SK-N-SH treated with all-trans-retinoic acid at 6 μM for 48 hours (cell line): ENCODE results near the gene TRPM7.

Experiments
- ATAC-seq: fragments of 200-7000 bp; cut with Tn5 transposase; 3 replicates; pipeline ENCODE4 v1.9.1; 2020; ENCODE audit warnings: mild to moderate bottlenecking, moderate library complexity
- BACH2 ChIP-seq: fragments of 250-450 bp; sonication (Bioruptor Pico); IDR thresholded peaks from 2 replicates; pipeline ENCODE4 v1.9.0; 2021; ENCODE audit warnings: mild to moderate bottlenecking, borderline replicate concordance
- CREB5 ChIP-seq: fragments of 250-450 bp; sonication (Bioruptor Pico); IDR thresholded peaks from 2 replicates; pipeline ENCODE4 v1.5.1; 2020; ENCODE audit warnings: low read depth, mild to moderate bottlenecking, moderate library complexity
- CSDC2 ChIP-seq: fragments of 250-450 bp; sonication (Bioruptor Pico); IDR thresholded peaks from 2 replicates; pipeline ENCODE4 v1.5.0; 2020; ENCODE audit warnings: mild to moderate bottlenecking, moderate library complexity
- ESRRG ChIP-seq: fragments of 250-450 bp; sonication (Bioruptor Pico); IDR thresholded peaks from 2 replicates; pipeline ENCODE4 v1.6.1; 2021; ENCODE audit warnings: mild to moderate bottlenecking
- GLIS3 ChIP-seq: fragments of 250-450 bp; sonication (Bioruptor Pico); IDR thresholded peaks from 2 replicates; pipeline ENCODE4 v1.5.0; 2020; ENCODE audit warnings: mild to moderate bottlenecking, moderate library complexity
- ISL1 ChIP-seq: fragments of 250-450 bp; sonication (Bioruptor Pico); IDR thresholded peaks from 2 replicates; pipeline ENCODE4 v2.1.2; 2022; ENCODE audit warnings: mild to moderate bottlenecking, moderate library complexity
- OSR1 ChIP-seq: fragments of 250-450 bp; sonication (Bioruptor Pico); IDR thresholded peaks from 2 replicates; pipeline ENCODE4 v1.8.0; 2022; ENCODE audit warnings: moderate library complexity, mild to moderate bottlenecking, inconsistent platforms
- PATZ1 ChIP-seq: fragments of 250-450 bp; sonication (Bioruptor Pico); IDR thresholded peaks from 2 replicates; pipeline ENCODE4 v1.8.0; 2020; ENCODE audit warnings: mild to moderate bottlenecking, moderate library complexity, borderline replicate concordance
- POU6F1 ChIP-seq: fragments of 250-450 bp; sonication (Bioruptor Pico); IDR thresholded peaks from 2 replicates; pipeline ENCODE4 v1.8.0; 2021; ENCODE audit warnings: low read depth, mild to moderate bottlenecking, moderate library complexity, borderline replicate concordance
- PPARA ChIP-seq: fragments of 250-450 bp; sonication (Bioruptor Pico); IDR thresholded peaks from 2 replicates; pipeline ENCODE4 v1.5.0; 2020; ENCODE audit warnings: mild to moderate bottlenecking, borderline replicate concordance
- RARB ChIP-seq: fragments of 250-450 bp; sonication (Bioruptor Pico); IDR thresholded peaks from 2 replicates; pipeline ENCODE4 v1.8.0; 2021; ENCODE audit warnings: mild to moderate bottlenecking, moderate library complexity
- SNAI2 ChIP-seq: fragments of 250-450 bp; sonication (Bioruptor Pico); IDR thresholded peaks from 2 replicates; pipeline ENCODE4 v1.5.0; 2020; ENCODE audit warnings: mild to moderate bottlenecking, moderate library complexity
- TCF4 ChIP-seq: fragments of 250-450 bp; sonication (Bioruptor Pico); IDR thresholded peaks from 2 replicates; pipeline ENCODE4 v1.8.0; 2021; ENCODE audit warnings: mild to moderate bottlenecking, moderate library complexity, borderline replicate concordance
- TOX ChIP-seq: fragments of 250-450 bp; sonication (Bioruptor Pico); IDR thresholded peaks from 2 replicates; pipeline ENCODE4 v1.8.0; 2021; ENCODE audit warnings: mild to moderate bottlenecking, moderate library complexity, borderline replicate concordance
- TSHZ2 ChIP-seq: fragments of 250-450 bp; sonication (Bioruptor Pico); IDR thresholded peaks from 2 replicates; pipeline ENCODE4 v1.5.0; 2020; ENCODE audit warnings: mild to moderate bottlenecking, moderate library complexity
- ZC3H10 ChIP-seq: fragments of 250-450 bp; sonication (Bioruptor Pico); IDR thresholded peaks from 2 replicates; pipeline ENCODE4 v1.5.1; 2021; ENCODE audit warnings: mild to moderate bottlenecking, moderate library complexity
- ZFP3 ChIP-seq: fragments of 250-450 bp; sonication (Bioruptor Pico); IDR thresholded peaks from 2 replicates; pipeline ENCODE4 v1.5.0; 2020; ENCODE audit warnings: mild to moderate bottlenecking, moderate library complexity
- ZFP30 ChIP-seq: fragments of 450-650 bp; formaldehyde crosslinking; IDR thresholded peaks from 2 replicates; pipeline ENCODE4 v1.5.0; 2022; ENCODE audit warnings: mild to moderate bottlenecking, moderate library complexity
- ZNF565 ChIP-seq: fragments of 450-650 bp; formaldehyde crosslinking; conservative IDR thresholded peaks from 2 replicates; pipeline ENCODE4 v1.5.0; 2020; ENCODE audit warnings: low read depth, mild to moderate bottlenecking, moderate library complexity
- ZNF70 ChIP-seq: fragments of 450-650 bp; formaldehyde crosslinking; IDR thresholded peaks from 2 replicates; pipeline ENCODE4 v1.5.0; 2020; ENCODE audit warnings: mild to moderate bottlenecking, moderate library complexity
- ZNF8 ChIP-seq: fragments of 450-650 bp; formaldehyde crosslinking; IDR thresholded peaks from 2 replicates; pipeline ENCODE4 v1.5.0; 2020; ENCODE audit warnings: mild to moderate bottlenecking, moderate library complexity

TRPM7 gene

GRCh38 chr15:50544368-50544767 is 142.2 kb downstream of the TRPM7 start (continued):
- no peak for TF ChIP-seq PATZ1 (CRISPR knock-in tag)
- TF ChIP-seq, all 23 proteins: peak for 0

GRCh38 chr15:50543556-50543955 is 143.0 kb downstream of the TRPM7 start:
- no peak for ATAC-seq
- no peak for TF ChIP-seq ZFP30 (CRISPR knock-in tag)
- no peak for TF ChIP-seq ZNF8 (CRISPR knock-in tag)
- no peak for TF ChIP-seq PATZ1 (CRISPR knock-in tag)
- no peak for TF ChIP-seq TSHZ2
- TF ChIP-seq GLIS3 (CRISPR knock-in tag) = no peak
- no peak for TF ChIP-seq ESRRG (CRISPR knock-in tag)
- no peak for TF ChIP-seq CREB5 (CRISPR knock-in tag)
- TF ChIP-seq ISL1 (CRISPR knock-in tag) = no peak
- TF ChIP-seq ZC3H10 (CRISPR knock-in tag) = no peak
- no peak for TF ChIP-seq CSDC2 (CRISPR knock-in tag)
- no peak for TF ChIP-seq RARB (CRISPR knock-in tag)
- no peak for TF ChIP-seq POU6F1 (CRISPR knock-in tag)
- TF ChIP-seq OSR1 = no peak
- no peak for TF ChIP-seq TCF4 (CRISPR knock-in tag)
- TF ChIP-seq ZNF565 (CRISPR knock-in tag) = no peak
- no peak for TF ChIP-seq BACH2 (CRISPR knock-in tag)

- no peak; the same call in 2 of the 3 replicates for ATAC-seq
- TF ChIP-seq PATZ1 (CRISPR knock-in tag) = no peak
- TF ChIP-seq ZNF70 (CRISPR knock-in tag) = no peak
- TF ChIP-seq ZFP3 (CRISPR knock-in tag) = no peak
- no peak for TF ChIP-seq RARB (CRISPR knock-in tag)
- TF ChIP-seq PPARA (CRISPR knock-in tag) = no peak
- TF ChIP-seq ZFP30 (CRISPR knock-in tag) = no peak
- no peak for TF ChIP-seq ZNF8 (CRISPR knock-in tag)
- TF ChIP-seq CSDC2 (CRISPR knock-in tag) = no peak
- TF ChIP-seq SNAI2 (CRISPR knock-in tag) = no peak
- no peak for TF ChIP-seq TOX (CRISPR knock-in tag)
- TF ChIP-seq CREB5 (CRISPR knock-in tag) = no peak
Observed at GRCh38 chr15:50542887-50543210, 143.7 kb downstream of the TRPM7 start.
